ENCODE results near the gene CSRNP3.

DNA sequence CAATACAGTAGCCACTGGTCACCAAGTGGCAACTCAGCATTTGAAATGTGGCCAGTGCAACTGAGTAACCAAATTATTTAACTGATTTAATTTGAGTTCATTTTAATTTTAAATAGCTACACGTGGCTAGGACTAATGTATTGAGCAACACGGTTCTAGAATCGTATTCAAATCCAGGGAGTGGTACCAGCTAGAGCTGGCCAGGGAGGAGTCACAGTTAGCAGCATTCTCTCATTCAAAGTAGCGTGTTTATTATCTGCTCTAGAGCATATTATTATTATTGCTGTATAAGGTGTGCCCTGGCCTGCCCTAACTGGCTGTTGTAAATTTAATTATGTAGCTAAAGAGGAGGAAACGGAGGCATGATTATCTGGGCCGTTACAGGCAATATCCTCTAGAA is 231.6 kb downstream of the CSRNP3 start:
- TF ChIP-seq JUN (IDR thresholded peaks at IDR 0.05; ENCODE audit: borderline replicate concordance, insufficient read depth, insufficient read length, low read depth), result no peak
- TF ChIP-seq, protein P1, sequence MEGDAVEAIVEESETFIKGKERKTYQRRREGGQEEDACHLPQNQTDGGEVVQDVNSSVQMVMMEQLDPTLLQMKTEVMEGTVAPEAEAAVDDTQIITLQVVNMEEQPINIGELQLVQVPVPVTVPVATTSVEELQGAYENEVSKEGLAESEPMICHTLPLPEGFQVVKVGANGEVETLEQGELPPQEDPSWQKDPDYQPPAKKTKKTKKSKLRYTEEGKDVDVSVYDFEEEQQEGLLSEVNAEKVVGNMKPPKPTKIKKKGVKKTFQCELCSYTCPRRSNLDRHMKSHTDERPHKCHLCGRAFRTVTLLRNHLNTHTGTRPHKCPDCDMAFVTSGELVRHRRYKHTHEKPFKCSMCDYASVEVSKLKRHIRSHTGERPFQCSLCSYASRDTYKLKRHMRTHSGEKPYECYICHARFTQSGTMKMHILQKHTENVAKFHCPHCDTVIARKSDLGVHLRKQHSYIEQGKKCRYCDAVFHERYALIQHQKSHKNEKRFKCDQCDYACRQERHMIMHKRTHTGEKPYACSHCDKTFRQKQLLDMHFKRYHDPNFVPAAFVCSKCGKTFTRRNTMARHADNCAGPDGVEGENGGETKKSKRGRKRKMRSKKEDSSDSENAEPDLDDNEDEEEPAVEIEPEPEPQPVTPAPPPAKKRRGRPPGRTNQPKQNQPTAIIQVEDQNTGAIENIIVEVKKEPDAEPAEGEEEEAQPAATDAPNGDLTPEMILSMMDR (IDR thresholded peaks at IDR 0.05; ENCODE audit: extremely low read depth in 1 of 2, insufficient read depth in 1 of 2, low read depth in 1 of 2, low read length in 2 of 2), result no peak
- no peak for TF ChIP-seq EZH2 (IDR thresholded peaks at IDR 0.05; ENCODE audit: borderline replicate concordance, low read depth, low read length, severe bottlenecking)
